ENCODE results near the gene GPR132.

DNA sequence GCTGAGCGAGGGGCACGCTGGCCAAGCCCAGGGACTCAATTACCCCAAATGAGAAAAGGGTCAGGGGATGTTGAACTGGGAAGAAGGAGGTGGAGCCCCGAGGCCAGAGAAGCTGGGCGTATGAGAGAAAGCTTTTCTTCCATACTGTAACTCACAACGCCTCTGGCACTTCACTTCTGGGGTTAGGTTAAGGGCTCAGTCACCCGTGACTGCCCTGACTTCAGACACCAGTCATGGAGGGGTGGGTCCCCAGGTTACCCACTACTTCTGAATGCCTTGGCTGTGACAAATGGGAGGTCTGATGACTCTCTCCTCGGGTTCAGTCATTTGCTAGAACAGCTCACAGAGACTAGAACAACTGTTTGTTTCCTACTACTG is 5.5 kb upstream of the GPR132 start:
- TF ChIP-seq, protein P1, sequence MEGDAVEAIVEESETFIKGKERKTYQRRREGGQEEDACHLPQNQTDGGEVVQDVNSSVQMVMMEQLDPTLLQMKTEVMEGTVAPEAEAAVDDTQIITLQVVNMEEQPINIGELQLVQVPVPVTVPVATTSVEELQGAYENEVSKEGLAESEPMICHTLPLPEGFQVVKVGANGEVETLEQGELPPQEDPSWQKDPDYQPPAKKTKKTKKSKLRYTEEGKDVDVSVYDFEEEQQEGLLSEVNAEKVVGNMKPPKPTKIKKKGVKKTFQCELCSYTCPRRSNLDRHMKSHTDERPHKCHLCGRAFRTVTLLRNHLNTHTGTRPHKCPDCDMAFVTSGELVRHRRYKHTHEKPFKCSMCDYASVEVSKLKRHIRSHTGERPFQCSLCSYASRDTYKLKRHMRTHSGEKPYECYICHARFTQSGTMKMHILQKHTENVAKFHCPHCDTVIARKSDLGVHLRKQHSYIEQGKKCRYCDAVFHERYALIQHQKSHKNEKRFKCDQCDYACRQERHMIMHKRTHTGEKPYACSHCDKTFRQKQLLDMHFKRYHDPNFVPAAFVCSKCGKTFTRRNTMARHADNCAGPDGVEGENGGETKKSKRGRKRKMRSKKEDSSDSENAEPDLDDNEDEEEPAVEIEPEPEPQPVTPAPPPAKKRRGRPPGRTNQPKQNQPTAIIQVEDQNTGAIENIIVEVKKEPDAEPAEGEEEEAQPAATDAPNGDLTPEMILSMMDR (IDR thresholded peaks at IDR 0.05; ENCODE audit: low read length) = no peak
- no peak for TF ChIP-seq EZH2 (IDR thresholded peaks at IDR 0.05; ENCODE audit: borderline replicate concordance, low read length)

Measured in OCI-LY1 (cell line).